ENCODE results near the gene DCTN2.
"Not testable (repeated sequence)": the region's sequence is repeated elsewhere in the genome, so short reads cannot be mapped to it uniquely, and the experiment has no call there.

DCTN2 gene

GRCh38 chr12:57576613-57577160, 29.7 kb upstream of the DCTN2 start:
- no peak for DNase-seq (ENCODE audit: low read depth)

GRCh38 chr12:57575771-57576612, 29.0 kb upstream of the DCTN2 start:
- DNase-seq (ENCODE audit: low read depth), result no peak

GRCh38 chr12:57574795-57575194, 27.8 kb upstream of the DCTN2 start:
- no peak for DNase-seq (ENCODE audit: low read depth)

GRCh38 chr12:57571926-57572762, 25.2 kb upstream of the DCTN2 start:
- no peak for DNase-seq (ENCODE audit: low read depth)

GRCh38 chr12:57570438-57570837, 23.4 kb upstream of the DCTN2 start:
- not testable (repeated sequence) for DNase-seq (ENCODE audit: low read depth)

- DNase-seq (ENCODE audit: low read depth), result no peak
These were observed 22.9 kb upstream of the DCTN2 start for GRCh38 chr12:57569858-57570257.

GRCh38 chr12:57568838-57569237, 21.8 kb upstream of the DCTN2 start:
- DNase-seq (ENCODE audit: low read depth), result no peak

GRCh38 chr12:57564178-57564740, 17.3 kb upstream of the DCTN2 start:
- no peak for DNase-seq (ENCODE audit: low read depth)

- no peak for DNase-seq (ENCODE audit: low read depth)
These were observed 16.4 kb upstream of the DCTN2 start for GRCh38 chr12:57563358-57563757.

- DNase-seq (ENCODE audit: low read depth), result not testable (repeated sequence)
These were observed 14.1 kb upstream of the DCTN2 start for GRCh38 chr12:57561117-57561516.

- DNase-seq (ENCODE audit: low read depth), result no peak
These were observed 13.5 kb upstream of the DCTN2 start for GRCh38 chr12:57560516-57560915.

- DNase-seq (ENCODE audit: low read depth), result no peak
These were observed 11.9 kb upstream of the DCTN2 start for GRCh38 chr12:57558864-57559263.

- no peak for DNase-seq (ENCODE audit: low read depth)
These were observed 7.9 kb upstream of the DCTN2 start for GRCh38 chr12:57554897-57555296.

GRCh38 chr12:57554453-57554852, 7.5 kb upstream of the DCTN2 start:
- no peak for DNase-seq (ENCODE audit: low read depth)

- DNase-seq (ENCODE audit: low read depth), result no peak
These were observed 6.6 kb upstream of the DCTN2 start for GRCh38 chr12:57553343-57554202.

- DNase-seq (ENCODE audit: low read depth), result no peak
These were observed 5.9 kb upstream of the DCTN2 start for GRCh38 chr12:57552835-57553313.

- DNase-seq (ENCODE audit: low read depth), result no peak
These were observed 5.3 kb upstream of the DCTN2 start for GRCh38 chr12:57552306-57552651.

- DNase-seq (ENCODE audit: low read depth), result no peak
These were observed 4.8 kb upstream of the DCTN2 start for GRCh38 chr12:57551637-57552305.

- DNase-seq (ENCODE audit: low read depth), result no peak
These were observed 3.9 kb upstream of the DCTN2 start for GRCh38 chr12:57550641-57551549.

Measured in HS-5 (cell line).